HG03558 (cell line): ENCODE results near the gene DGKH.

Source experiments
- ATAC-seq: cut with Tn5 transposase; IDR thresholded peaks from one replicate; pipeline ENCODE4 v1.9.1; 2021; ENCODE audit warnings: moderate number of reproducible peaks; ENCODE audit not compliant: unreplicated experiment; ENCODE audit errors: extremely low read depth

DGKH gene

DNA sequence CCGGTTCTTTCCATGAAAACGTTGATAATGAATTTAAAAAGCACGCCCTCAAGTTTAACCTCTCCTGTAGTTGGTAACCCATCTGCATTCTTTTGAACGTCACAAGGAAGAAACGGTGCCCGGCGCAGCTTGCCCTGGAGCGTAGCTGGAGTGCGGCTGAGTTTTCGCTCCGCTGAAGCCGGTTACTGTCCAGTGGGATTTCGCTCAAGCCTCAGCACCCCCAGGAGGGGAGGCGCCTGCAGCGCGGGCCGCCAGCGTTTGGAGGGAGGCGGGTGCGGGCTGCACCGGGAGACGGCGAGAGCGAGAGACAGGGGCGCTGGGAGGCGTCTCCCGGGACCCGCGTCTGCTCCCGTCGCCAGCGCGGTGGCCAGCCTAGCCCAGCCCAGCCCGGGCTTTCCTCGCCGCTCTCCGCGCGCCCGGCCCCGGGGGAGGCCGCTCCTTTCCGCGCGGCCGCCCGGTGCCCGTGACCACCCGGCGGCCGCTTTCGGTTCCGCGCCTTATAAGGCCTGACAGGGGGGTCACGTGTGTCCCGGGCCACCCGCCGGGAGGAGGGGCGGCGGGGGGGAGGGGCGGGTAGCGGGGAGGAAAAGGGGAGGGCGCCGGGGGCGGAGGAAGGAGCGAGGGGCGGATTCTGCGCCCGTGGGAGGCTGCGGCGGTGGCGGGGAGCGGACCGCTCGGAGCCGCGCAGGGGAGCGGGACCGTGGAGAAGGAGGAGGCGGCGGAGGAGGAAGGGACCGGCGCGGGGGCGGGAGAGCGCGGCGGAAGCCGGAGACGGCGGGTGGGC is 8.3 kb upstream of the DGKH start:
- ATAC-seq: peak; percentile 42

GRCh38 chr13:42040730-42041010 is 7.8 kb upstream of the DGKH start:
- ATAC-seq: no peak

- ATAC-seq: no peak
Observed at GRCh38 chr13:42041011-42041683, 7.3 kb upstream of the DGKH start.

DNA sequence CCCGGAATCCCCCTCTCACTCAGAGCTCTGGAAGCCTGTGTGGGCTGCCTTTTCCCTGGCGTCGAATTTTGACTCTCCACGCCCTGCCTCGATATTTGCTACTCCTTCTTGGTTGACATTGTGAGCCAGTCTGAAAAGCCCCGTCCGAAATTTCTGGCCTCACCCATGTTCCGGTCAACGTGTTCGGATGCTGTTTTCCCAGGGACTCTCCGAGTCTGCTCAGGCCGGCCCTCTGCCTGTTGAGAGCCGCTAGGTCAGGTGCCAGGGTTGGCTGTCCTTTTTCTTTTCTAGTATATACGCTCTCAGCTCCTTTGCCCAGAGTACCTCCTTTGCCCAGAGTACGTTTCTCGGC is 6.8 kb upstream of the DGKH start:
- no peak for ATAC-seq

DNA sequence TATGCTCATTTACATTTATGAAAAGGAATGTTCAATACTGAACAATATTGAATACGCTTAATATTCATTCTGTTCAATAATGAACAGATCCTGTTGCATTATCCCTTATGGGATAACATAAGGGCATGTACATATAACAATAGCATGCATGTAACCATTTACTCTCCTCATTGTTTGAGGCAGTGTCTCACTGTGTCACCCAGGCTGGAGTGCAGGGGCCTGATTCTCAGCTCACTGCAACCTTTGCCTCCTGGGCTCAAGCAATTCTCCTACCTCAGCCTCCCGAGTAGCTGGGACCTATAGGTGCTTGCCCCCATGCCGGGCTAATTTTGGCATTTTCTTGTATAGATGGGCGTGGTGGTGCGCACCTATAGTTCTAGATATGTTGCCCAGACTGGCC is 4.8 kb upstream of the DGKH start:
- ATAC-seq: no peak

DNA sequence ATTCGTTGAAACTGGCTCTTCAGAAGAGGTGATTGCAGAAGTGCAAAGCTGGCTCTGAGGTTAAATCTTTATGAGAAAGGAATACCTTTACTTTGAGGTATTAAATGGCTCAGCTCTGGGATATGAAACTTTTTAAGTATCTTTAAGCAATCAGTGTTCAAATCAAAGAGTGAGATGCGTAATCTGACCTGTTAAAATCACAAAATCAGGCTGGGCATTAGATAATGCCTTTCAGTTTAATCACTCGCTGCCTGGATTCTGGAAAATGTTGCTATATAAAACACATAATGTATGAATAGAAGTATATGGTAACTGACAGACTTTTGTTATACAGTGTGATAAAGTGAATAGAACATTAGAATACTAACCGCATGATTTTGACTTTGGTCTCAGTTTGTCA is 2.0 kb upstream of the DGKH start:
- no peak for ATAC-seq

- no peak for ATAC-seq
Observed at GRCh38 chr13:42047561-42048341, 697 bp upstream of the DGKH start.

- no peak for ATAC-seq
Observed at GRCh38 chr13:42048684-42049453, 421 bp downstream of the DGKH start.

DNA sequence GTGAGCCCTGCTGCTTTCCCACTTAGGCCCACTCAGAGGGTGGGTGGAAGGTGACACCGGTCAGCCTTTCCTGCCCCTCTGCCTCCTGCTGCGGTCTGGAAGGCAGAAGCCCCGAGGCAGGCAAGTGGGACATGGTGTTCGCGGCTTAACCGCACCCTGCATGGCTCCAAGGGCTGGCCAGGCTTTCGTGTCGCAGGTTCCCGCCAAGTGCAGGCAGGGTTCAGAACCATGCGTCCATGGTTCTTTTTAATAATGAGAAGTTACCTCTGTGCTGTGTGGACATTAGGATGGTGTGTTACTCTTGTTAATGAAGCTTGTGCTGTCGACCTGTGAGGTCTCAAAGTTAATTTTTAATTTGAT is 986 bp downstream of the DGKH start:
- ATAC-seq: no peak

DNA sequence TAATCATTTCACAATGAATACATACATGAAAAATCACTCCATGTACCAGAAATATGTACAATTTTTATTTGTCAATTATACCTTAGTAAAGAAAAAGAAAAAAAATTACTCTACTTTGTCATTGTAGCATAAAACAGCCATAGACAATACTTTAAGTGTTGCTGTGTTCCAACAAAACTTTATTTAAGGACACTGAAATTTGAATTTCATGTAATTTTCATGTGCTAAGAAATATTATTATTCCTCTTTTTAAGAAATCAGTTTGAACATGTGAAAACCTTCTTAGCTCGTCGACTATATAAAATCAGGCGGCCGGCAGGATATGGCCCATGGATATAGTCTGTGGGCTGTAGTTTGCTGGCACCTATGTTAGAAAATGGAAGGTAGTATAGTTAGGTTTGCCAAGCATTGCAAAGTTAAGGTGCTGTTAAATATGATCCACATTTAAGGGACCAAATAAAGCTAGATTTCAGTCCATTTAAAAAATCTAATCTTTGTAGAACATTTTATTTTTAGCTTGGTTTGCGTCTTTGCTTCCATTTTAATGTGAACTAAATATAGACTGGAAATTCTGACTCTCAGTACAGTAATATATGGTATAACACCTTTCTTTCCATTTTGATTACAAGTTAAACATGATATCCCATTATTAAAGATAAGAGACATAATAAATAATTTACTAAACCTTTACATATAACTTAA is 6.5 kb downstream of the DGKH start:
- no peak for ATAC-seq

DNA sequence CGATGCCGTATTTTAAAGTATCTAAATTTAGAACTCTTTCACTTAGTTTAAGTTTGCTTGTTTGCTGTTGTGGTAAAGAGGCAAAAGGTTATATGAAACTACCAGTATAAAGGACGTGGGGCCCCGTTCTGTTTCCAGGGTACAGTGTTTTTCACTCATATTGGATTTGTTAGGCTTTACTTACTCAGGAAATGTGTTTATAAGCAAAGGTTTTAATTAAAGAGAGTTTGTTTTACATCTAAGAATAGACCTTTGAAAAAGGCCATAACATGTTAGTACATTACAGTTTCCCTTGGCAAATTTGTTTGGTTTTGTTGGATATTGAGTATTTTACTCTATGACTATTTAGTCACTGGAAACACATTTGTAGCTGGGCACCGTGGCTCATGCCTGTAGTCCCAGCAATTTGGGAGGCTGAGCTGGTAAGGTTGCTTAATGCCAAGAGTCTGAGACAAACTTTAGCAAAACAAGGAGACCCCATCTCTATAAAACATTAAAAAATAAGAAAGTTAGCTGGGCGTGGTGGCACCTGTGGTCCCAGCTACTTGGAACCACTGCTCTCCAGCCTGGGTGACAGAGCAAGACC is 7.1 kb downstream of the DGKH start:
- no peak for ATAC-seq

- no peak for ATAC-seq
Observed at GRCh38 chr13:42056146-42056545, 7.7 kb downstream of the DGKH start.

- ATAC-seq: no peak
Observed at GRCh38 chr13:42056583-42056982, 8.1 kb downstream of the DGKH start.

DNA sequence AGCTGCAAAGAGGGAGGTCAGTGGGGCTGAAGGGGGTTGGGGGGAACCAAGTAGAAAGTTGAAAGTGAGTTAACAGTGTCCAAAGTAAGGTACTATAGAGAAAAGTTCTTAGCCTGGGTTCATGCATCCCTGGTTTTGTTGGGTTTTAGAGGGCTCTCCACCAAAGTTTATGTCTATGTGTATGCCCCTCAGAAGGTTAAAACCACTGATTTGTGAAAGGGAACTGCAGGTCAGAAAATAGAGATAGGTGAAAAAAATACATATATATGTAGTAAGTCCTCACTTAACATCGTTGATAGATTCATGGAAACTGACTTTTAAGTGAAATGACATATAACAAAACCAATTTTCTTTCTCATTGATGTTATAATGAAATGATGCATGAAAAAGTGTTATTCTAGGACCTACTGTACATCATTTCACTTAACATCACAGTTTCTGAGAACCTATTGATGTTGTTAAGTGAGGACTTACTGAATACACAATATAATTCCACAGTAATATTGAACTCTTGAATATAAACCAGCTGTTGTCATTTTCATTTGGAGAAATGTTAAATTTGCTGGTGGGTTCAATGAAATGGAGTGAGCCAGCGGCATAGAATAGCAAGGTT is 9.6 kb downstream of the DGKH start:
- ATAC-seq: no peak

GRCh38 chr13:42061943-42062342 is 13.5 kb downstream of the DGKH start:
- no peak for ATAC-seq

GRCh38 chr13:42063105-42063504 is 14.7 kb downstream of the DGKH start:
- ATAC-seq: no peak

DNA sequence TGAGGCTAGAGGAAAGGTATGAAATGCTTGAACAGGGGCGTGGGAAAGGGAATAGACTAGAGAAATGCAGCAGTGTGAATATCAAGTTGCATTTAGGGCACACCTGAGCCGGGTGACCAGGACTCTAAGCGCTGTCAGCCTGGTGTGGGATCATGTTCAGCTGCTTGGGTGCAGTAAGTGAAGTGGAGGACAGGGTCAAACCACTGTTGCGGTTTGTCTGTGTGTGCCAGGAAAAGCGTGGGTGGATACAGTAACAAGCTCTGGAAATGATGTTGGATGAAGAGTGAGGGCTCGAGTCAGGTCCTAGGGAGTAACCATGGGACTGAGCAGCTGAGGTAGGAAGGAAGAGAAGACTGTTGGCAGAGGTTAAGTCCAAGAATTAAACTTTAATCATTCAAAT is 15.8 kb downstream of the DGKH start:
- ATAC-seq: no peak

- no peak for ATAC-seq
Observed at GRCh38 chr13:42064966-42065365, 16.5 kb downstream of the DGKH start.

DNA sequence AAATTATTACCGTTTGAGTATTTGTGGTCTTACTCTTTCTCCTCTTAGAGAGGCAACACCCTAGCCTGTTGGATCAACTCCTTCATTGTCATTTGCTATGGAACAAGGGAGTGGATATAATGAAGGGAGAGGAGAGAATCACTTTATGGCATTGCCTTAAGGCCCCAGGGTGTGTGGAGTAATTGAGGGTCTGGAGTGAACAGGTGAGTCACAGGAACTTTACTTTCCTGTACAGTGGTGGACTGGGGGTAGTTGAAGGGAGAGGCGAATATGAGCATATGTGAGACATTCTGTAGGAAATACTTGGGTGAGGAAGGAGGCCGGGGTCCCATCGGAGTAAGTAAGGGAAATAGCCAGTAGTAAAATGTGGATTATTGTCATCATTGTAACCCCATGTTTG is 17.0 kb downstream of the DGKH start:
- ATAC-seq: no peak

GRCh38 chr13:42066542-42066941 is 18.1 kb downstream of the DGKH start:
- ATAC-seq: no peak
